ENCODE measurements around the gene BBIP1. TPM values are rescaled to one million over a fixed set of nuclear protein-coding genes. Genes with fewer than 3 reads are reported as not detected.

The BBIP1 gene
- total and polyA plus RNA-seq, 10 of the 15 experiments (the other 5 are each of a cell fraction or from before 2014, with no cell fraction given): 13.8 to 40.8 (median 31.3) TPM

- TF ChIP-seq TAF1 (IDR thresholded peaks at IDR 0.05; ENCODE audit: borderline replicate concordance, low read depth, low read length) (peak; percentile 57; the same call in 1 of the 2 replicates), POLR2AphosphoS5 (IDR thresholded peaks at IDR 0.05; ENCODE audit: low read length) (peak; percentile 87; the same call in 1 of the 2 replicates), PAX5 (IDR thresholded peaks at IDR 0.05; ENCODE audit: borderline replicate concordance, low read depth, low read length) (no peak), CREB1 (IDR thresholded peaks at IDR 0.05; ENCODE audit: low read depth) (peak; percentile 61), ASH2L (IDR thresholded peaks at IDR 0.05; ENCODE audit: borderline replicate concordance, low read depth) (no peak), GATAD2B (conservative IDR thresholded peaks at IDR 0.05; ENCODE audit: low read depth) (no peak), HDAC2 (IDR thresholded peaks at IDR 0.05) (no peak), CHD2 (IDR thresholded peaks at IDR 0.05; ENCODE audit: borderline replicate concordance, low read depth, low read length) (peak; percentile 59; the same call in 1 of the 2 replicates), BMI1 (IDR thresholded peaks at IDR 0.05; ENCODE audit: borderline replicate concordance) (no peak), STAT1 (conservative IDR thresholded peaks at IDR 0.05) (no peak), PKNOX1 (IDR thresholded peaks at IDR 0.05) (no peak), TCF3 (IDR thresholded peaks at IDR 0.05; ENCODE audit: borderline replicate concordance, insufficient read depth, low read depth, low read length) (no peak), SIN3A (IDR thresholded peaks at IDR 0.05; ENCODE audit: low read depth, low read length) (no peak; the same call in none of the 2 replicates), EED (IDR thresholded peaks at IDR 0.05; ENCODE audit: low read depth) (peak; percentile 84), IKZF1 (conservative IDR thresholded peaks at IDR 0.05) (peak; percentile 94), CHD4 (IDR thresholded peaks at IDR 0.05) (no peak), RBBP5 (conservative IDR thresholded peaks at IDR 0.05) (no peak), IKZF2 (IDR thresholded peaks at IDR 0.05) (peak; percentile 93 to 94), NFXL1 (IDR thresholded peaks at IDR 0.05; ENCODE audit: borderline replicate concordance) (no peak), POLR2AphosphoS2 (IDR thresholded peaks at IDR 0.05; ENCODE audit: low read depth, low read length) (peak; percentile 91), POLR2A (IDR thresholded peaks at IDR 0.05; ENCODE audit: low read depth, low read length) (peak; percentile 96), ELK1 (IDR thresholded peaks at IDR 0.05; ENCODE audit: low read depth, low read length) (0 out of 2 replicates have a peak, but pooled peaks have one; percentile 32)
- TF ChIP-seq, protein P1, sequence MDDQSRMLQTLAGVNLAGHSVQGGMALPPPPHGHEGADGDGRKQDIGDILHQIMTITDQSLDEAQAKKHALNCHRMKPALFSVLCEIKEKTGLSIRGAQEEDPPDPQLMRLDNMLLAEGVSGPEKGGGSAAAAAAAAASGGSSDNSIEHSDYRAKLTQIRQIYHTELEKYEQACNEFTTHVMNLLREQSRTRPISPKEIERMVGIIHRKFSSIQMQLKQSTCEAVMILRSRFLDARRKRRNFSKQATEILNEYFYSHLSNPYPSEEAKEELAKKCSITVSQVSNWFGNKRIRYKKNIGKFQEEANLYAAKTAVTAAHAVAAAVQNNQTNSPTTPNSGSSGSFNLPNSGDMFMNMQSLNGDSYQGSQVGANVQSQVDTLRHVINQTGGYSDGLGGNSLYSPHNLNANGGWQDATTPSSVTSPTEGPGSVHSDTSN (IDR thresholded peaks at IDR 0.05; ENCODE audit: insufficient replicate concordance, low read depth, low read length): no peak
- TF ChIP-seq, protein P2, sequence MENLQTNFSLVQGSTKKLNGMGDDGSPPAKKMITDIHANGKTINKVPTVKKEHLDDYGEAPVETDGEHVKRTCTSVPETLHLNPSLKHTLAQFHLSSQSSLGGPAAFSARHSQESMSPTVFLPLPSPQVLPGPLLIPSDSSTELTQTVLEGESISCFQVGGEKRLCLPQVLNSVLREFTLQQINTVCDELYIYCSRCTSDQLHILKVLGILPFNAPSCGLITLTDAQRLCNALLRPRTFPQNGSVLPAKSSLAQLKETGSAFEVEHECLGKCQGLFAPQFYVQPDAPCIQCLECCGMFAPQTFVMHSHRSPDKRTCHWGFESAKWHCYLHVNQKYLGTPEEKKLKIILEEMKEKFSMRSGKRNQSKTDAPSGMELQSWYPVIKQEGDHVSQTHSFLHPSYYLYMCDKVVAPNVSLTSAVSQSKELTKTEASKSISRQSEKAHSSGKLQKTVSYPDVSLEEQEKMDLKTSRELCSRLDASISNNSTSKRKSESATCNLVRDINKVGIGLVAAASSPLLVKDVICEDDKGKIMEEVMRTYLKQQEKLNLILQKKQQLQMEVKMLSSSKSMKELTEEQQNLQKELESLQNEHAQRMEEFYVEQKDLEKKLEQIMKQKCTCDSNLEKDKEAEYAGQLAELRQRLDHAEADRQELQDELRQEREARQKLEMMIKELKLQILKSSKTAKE (IDR thresholded peaks at IDR 0.05; ENCODE audit: low read depth, poor library complexity, severe bottlenecking): no peak
- TF ChIP-seq, protein P3, sequence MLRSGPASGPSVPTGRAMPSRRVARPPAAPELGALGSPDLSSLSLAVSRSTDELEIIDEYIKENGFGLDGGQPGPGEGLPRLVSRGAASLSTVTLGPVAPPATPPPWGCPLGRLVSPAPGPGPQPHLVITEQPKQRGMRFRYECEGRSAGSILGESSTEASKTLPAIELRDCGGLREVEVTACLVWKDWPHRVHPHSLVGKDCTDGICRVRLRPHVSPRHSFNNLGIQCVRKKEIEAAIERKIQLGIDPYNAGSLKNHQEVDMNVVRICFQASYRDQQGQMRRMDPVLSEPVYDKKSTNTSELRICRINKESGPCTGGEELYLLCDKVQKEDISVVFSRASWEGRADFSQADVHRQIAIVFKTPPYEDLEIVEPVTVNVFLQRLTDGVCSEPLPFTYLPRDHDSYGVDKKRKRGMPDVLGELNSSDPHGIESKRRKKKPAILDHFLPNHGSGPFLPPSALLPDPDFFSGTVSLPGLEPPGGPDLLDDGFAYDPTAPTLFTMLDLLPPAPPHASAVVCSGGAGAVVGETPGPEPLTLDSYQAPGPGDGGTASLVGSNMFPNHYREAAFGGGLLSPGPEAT (IDR thresholded peaks at IDR 0.05; ENCODE audit: low read depth): peak; percentile 81
Observed at GRCh38 chr10:110871298-110872084, 47.5 kb downstream of the BBIP1 start, which contains the start of gene PDCD4 (continued).

Data from GM12878 (cell line).